GM19193 (cell line): ENCODE results near the gene OPN4.

Source experiments
- POLR2A ChIP-seq: IDR thresholded peaks from 4 replicates; pipeline ENCODE4 v1.6.1; 2011; ENCODE audit not compliant: insufficient read depth, insufficient read length; ENCODE audit errors: extremely low read depth

Gene OPN4

GRCh38 chr10:86665218-86665607, 10.9 kb downstream of the OPN4 start:
- TF ChIP-seq POLR2A: no peak

GRCh38 chr10:86665868-86666267, 11.5 kb downstream of the OPN4 start:
- no peak for TF ChIP-seq POLR2A

GRCh38 chr10:86666538-86666937, 12.2 kb downstream of the OPN4 start:
- TF ChIP-seq POLR2A: no peak

- no peak for TF ChIP-seq POLR2A
These were observed 13.3 kb downstream of the OPN4 start for GRCh38 chr10:86667421-86668181.

- TF ChIP-seq POLR2A: no peak
These were observed 14.2 kb downstream of the OPN4 start, which contains the start of gene LDB3 for GRCh38 chr10:86668297-86669165. TSS of gene LDB3 (plus strand) at chr10:86668511. CDS start at chr10:86668692, 181 bp downstream.

- TF ChIP-seq POLR2A: no peak
These were observed 16.0 kb downstream of the OPN4 start for GRCh38 chr10:86670290-86670811.

GRCh38 chr10:86670876-86671275, 16.5 kb downstream of the OPN4 start:
- no peak for TF ChIP-seq POLR2A

- TF ChIP-seq POLR2A: no peak
These were observed 17.1 kb downstream of the OPN4 start for GRCh38 chr10:86671419-86671818.

- no peak for TF ChIP-seq POLR2A
These were observed 17.8 kb downstream of the OPN4 start for GRCh38 chr10:86671985-86672710.

- TF ChIP-seq POLR2A: no peak
These were observed 19.0 kb downstream of the OPN4 start for GRCh38 chr10:86673216-86673826.

- TF ChIP-seq POLR2A: no peak
These were observed 19.7 kb downstream of the OPN4 start for GRCh38 chr10:86673827-86674581.

GRCh38 chr10:86674912-86675311, 20.6 kb downstream of the OPN4 start:
- no peak for TF ChIP-seq POLR2A

- no peak for TF ChIP-seq POLR2A
These were observed 23.0 kb downstream of the OPN4 start for GRCh38 chr10:86677374-86677773.
